GM23338 (cell line): ENCODE data around the gene C14orf93. TPM values are rescaled to one million over a fixed set of nuclear protein-coding genes. Genes with fewer than 3 reads are reported as not detected.

ENCODE experiments used
- CREB1 ChIP-seq: fragments of 250-450 bp; sonication (Bioruptor Pico); IDR thresholded peaks from 2 replicates; pipeline ENCODE4 v1.5.0; 2020; ENCODE audit warnings: low read depth, mild to moderate bottlenecking, moderate library complexity
- CTCF ChIP-seq, 2 experiments: fragments of 200-600 bp in 1 of 2; sonication (generic) in 1 of 2; conservative IDR thresholded peaks; 2 replicates each; pipeline versions ENCODE4 v1.5.1 to v1.6.1; 2016 to 2017; ENCODE audit warnings: antibody characterized with exemption in 2 of 2, low read depth in 2 of 2, mild to moderate bottlenecking in 2 of 2, moderate library complexity in 1 of 2
- EZH2 ChIP-seq: fragments of 200-600 bp; sonication (generic); IDR thresholded peaks from one replicate; pipeline ENCODE4 v1.8.0; 2017; ENCODE audit warnings: antibody characterized with exemption, mild to moderate bottlenecking, low read depth; ENCODE audit not compliant: unreplicated experiment
- EZH2phosphoT487 ChIP-seq: fragments of 200-600 bp; sonication (generic); IDR thresholded peaks from one replicate; pipeline ENCODE4 v1.8.1; 2018; ENCODE audit warnings: antibody characterized with exemption; ENCODE audit not compliant: unreplicated experiment
- NANOG ChIP-seq: IDR thresholded peaks from 2 replicates; pipeline ENCODE4 v1.6.1; 2016; ENCODE audit warnings: antibody characterized with exemption, borderline replicate concordance
- POLR2AphosphoS5 ChIP-seq: IDR thresholded peaks from 2 replicates; pipeline ENCODE4 v1.6.1; 2016; ENCODE audit warnings: antibody characterized with exemption, low read depth
- STAT1 ChIP-seq: IDR thresholded peaks from one replicate; pipeline ENCODE4 v1.6.1; 2016; ENCODE audit warnings: antibody characterized with exemption; ENCODE audit not compliant: unreplicated experiment
- ZNF331 ChIP-seq: fragments of 250-450 bp; sonication (Bioruptor Pico); IDR thresholded peaks from 2 replicates; pipeline ENCODE4 v1.5.0; 2020; ENCODE audit warnings: low read depth, mild to moderate bottlenecking, moderate library complexity
- polyA plus RNA-seq: library from polyadenylated mRNA; unstranded; fragments of >200 nt; fragmentation: Nextera tagmentation; extraction: Ambion mirVana; gene quantifications from 2 replicates; pipeline ENCODE4 v1.2.1, GENCODE V29; 2016
- total RNA-seq: library from RNA; depleted of rRNA; stranded (reverse); fragments of >200 nt; shearing (Covaris generic); gene quantifications from 2 replicates; pipeline ENCODE4 v1.2.3, GENCODE V29; 2014
- TF ChIP-seq, protein P1 (sequence below): fragments of 250-450 bp; sonication (Bioruptor Pico); IDR thresholded peaks from 2 replicates; pipeline ENCODE4 v1.5.0; 2020; ENCODE audit warnings: mild to moderate bottlenecking, moderate library complexity

Gene C14orf93
- total and polyA plus RNA-seq, 2 experiments from 2014 or later: 3.5 to 11.7 TPM

DNA sequence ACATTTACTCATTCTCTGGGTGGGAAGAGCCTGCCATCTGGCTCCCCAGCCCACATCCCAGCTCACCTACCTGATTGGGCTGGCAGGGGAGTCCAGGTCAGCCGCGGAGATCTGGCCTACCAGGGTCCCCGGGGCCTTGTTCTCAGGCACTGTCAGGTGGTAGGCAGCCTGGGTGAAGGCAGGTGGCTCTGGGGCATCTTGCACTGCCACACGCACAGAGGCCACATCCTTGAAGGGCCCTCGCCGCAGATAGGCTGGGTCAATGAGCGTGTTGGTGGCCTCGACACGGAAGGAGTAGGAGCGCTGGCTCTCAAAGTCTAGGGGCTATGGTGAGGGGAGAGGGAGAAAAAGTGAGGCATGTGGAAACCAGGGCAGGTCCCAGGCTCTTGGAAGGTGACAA is 43.5 kb upstream of the C14orf93 start (continued):
- TF ChIP-seq, protein P1, sequence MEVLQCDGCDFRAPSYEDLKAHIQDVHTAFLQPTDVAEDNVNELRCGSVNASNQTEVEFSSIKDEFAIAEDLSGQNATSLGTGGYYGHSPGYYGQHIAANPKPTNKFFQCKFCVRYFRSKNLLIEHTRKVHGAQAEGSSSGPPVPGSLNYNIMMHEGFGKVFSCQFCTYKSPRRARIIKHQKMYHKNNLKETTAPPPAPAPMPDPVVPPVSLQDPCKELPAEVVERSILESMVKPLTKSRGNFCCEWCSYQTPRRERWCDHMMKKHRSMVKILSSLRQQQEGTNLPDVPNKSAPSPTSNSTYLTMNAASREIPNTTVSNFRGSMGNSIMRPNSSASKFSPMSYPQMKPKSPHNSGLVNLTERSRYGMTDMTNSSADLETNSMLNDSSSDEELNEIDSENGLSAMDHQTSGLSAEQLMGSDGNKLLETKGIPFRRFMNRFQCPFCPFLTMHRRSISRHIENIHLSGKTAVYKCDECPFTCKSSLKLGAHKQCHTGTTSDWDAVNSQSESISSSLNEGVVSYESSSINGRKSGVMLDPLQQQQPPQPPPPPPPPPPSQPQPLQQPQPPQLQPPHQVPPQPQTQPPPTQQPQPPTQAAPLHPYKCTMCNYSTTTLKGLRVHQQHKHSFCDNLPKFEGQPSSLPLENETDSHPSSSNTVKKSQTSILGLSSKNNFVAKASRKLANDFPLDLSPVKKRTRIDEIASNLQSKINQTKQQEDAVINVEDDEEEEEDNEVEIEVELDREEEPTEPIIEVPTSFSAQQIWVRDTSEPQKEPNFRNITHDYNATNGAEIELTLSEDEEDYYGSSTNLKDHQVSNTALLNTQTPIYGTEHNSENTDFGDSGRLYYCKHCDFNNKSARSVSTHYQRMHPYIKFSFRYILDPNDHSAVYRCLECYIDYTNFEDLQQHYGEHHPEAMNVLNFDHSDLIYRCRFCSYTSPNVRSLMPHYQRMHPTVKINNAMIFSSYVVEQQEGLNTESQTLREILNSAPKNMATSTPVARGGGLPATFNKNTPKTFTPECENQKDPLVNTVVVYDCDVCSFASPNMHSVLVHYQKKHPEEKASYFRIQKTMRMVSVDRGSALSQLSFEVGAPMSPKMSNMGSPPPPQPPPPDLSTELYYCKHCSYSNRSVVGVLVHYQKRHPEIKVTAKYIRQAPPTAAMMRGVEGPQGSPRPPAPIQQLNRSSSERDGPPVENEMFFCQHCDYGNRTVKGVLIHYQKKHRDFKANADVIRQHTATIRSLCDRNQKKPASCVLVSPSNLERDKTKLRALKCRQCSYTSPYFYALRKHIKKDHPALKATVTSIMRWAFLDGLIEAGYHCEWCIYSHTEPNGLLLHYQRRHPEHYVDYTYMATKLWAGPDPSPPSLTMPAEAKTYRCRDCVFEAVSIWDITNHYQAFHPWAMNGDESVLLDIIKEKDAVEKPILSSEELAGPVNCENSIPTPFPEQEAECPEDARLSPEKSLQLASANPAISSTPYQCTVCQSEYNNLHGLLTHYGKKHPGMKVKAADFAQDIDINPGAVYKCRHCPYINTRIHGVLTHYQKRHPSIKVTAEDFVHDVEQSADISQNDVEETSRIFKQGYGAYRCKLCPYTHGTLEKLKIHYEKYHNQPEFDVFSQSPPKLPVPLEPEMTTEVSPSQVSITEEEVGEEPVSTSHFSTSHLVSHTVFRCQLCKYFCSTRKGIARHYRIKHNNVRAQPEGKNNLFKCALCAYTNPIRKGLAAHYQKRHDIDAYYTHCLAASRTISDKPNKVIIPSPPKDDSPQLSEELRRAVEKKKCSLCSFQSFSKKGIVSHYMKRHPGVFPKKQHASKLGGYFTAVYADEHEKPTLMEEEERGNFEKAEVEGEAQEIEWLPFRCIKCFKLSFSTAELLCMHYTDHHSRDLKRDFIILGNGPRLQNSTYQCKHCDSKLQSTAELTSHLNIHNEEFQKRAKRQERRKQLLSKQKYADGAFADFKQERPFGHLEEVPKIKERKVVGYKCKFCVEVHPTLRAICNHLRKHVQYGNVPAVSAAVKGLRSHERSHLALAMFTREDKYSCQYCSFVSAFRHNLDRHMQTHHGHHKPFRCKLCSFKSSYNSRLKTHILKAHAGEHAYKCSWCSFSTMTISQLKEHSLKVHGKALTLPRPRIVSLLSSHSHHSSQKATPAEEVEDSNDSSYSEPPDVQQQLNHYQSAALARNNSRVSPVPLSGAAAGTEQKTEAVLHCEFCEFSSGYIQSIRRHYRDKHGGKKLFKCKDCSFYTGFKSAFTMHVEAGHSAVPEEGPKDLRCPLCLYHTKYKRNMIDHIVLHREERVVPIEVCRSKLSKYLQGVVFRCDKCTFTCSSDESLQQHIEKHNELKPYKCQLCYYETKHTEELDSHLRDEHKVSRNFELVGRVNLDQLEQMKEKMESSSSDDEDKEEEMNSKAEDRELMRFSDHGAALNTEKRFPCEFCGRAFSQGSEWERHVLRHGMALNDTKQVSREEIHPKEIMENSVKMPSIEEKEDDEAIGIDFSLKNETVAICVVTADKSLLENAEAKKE (CRISPR knock-in tag): no peak
- TF ChIP-seq ZNF331 (CRISPR knock-in tag) (no peak), STAT1 (no peak), POLR2AphosphoS5 (no peak), EZH2phosphoT487 (no peak), CTCF (conservative IDR thresholded peaks at IDR 0.05; ENCODE audit: low read depth in 2 of 2) (no peak), EZH2 (no peak), CREB1 (CRISPR knock-in tag) (no peak), NANOG (no peak)
